IMR-90 (cell line): ENCODE data around the gene NLRC5. TPM values are rescaled to one million over a fixed set of nuclear protein-coding genes. Genes with fewer than 3 reads are reported as not detected.

ENCODE experiments used
- ATAC-seq: fragments of 200-7000 bp; cut with Tn5 transposase; 2 replicates; pipeline ENCODE4 v1.9.1; 2020; ENCODE audit warnings: low read depth, mild to moderate bottlenecking, moderate library complexity
- BruUV-seq: library from RNA; stranded (reverse); fragments of 400-500 nt; replicated peaks from 2 replicates; lab custom pipeline; 2021; lab: Mats Ljungman, UMichigan
- CTCF ChIA-PET: fragments of 300-600 bp; formaldehyde crosslinking; extraction: SDS; loops from one replicate; lab custom pipeline; 2021; ENCODE audit warnings: antibody characterized with exemption; lab: Yijun Ruan, JAX
- POLR2A ChIA-PET: fragments of 300-600 bp; sonication (Branson Sonifier 250); formaldehyde crosslinking; loops from one replicate; lab custom pipeline; 2022; ENCODE audit warnings: antibody characterized with exemption; ENCODE audit not compliant: unreplicated experiment; lab: Charles Lee
- DNase-seq: peaks from one replicate; pipeline ENCODE4 v3.0.0; 2013
- H2AFZ ChIP-seq: replicated peaks from 2 replicates; pipeline ENCODE3; 2013; ENCODE audit warnings: low read length, mild to moderate bottlenecking; ENCODE audit not compliant: poor library complexity
- H2AK5ac ChIP-seq: 2 replicates; pipeline ENCODE4 v1.6.1; 2013; ENCODE audit warnings: low read depth, low read length, inconsistent platforms
- H2AK9ac ChIP-seq: replicated peaks from 2 replicates; pipeline ENCODE3; 2013; ENCODE audit warnings: mild to moderate bottlenecking, low read depth, low read length, moderate library complexity; ENCODE audit not compliant: poor library complexity
- H2BK120ac ChIP-seq: 2 replicates; pipeline ENCODE4 v1.6.1; 2013; ENCODE audit warnings: low read depth, low read length, inconsistent platforms
- H2BK15ac ChIP-seq: 3 replicates; pipeline ENCODE4 v1.6.1; 2013; ENCODE audit warnings: low read depth, low read length, inconsistent platforms
- H2BK20ac ChIP-seq: 2 replicates; pipeline ENCODE4 v1.6.1; 2013; ENCODE audit warnings: low read depth, mild to moderate bottlenecking, inconsistent platforms, low read length, moderate library complexity
- H2BK5ac ChIP-seq: 2 replicates; pipeline ENCODE4 v1.6.1; 2013; ENCODE audit warnings: mild to moderate bottlenecking, low read depth, low read length, inconsistent platforms; ENCODE audit not compliant: poor library complexity, severe bottlenecking
- H3K14ac ChIP-seq: replicated peaks from 2 replicates; pipeline ENCODE4 v1.6.1; 2013; ENCODE audit warnings: low read depth, low read length, inconsistent platforms
- H3K18ac ChIP-seq: 2 replicates; pipeline ENCODE4 v1.6.1; 2013; ENCODE audit warnings: low read depth, low read length, control low read depth
- H3K23ac ChIP-seq: 2 replicates; pipeline ENCODE4 v1.6.1; 2013; ENCODE audit warnings: low read depth, low read length, inconsistent platforms
- H3K27ac ChIP-seq: 2 replicates; pipeline ENCODE4 v1.5.1; 2013; ENCODE audit warnings: mild to moderate bottlenecking, control low read depth, low read length; ENCODE audit not compliant: insufficient read depth
- H3K27me3 ChIP-seq: 2 replicates; pipeline ENCODE4 v1.6.1; 2013; ENCODE audit warnings: low read length; ENCODE audit not compliant: control insufficient read depth, insufficient read depth
- H3K36me3 ChIP-seq: 2 replicates; pipeline ENCODE4 v1.6.1; 2013; ENCODE audit warnings: low read length, mixed read lengths; ENCODE audit not compliant: control insufficient read depth, insufficient read depth
- H3K4ac ChIP-seq: 2 replicates; pipeline ENCODE4 v1.6.1; 2013; ENCODE audit warnings: low read depth, low read length, inconsistent platforms
- H3K4me1 ChIP-seq: 2 replicates; pipeline ENCODE4 v1.6.1; 2013; ENCODE audit warnings: low read length, mixed read lengths; ENCODE audit not compliant: control insufficient read depth, insufficient read depth
- H3K4me2 ChIP-seq: 2 replicates; pipeline ENCODE4 v1.6.1; 2013; ENCODE audit warnings: low read depth, mild to moderate bottlenecking, control low read depth, low read length, moderate library complexity
- H3K4me3 ChIP-seq: 2 replicates; pipeline ENCODE4 v1.5.1; 2013; ENCODE audit warnings: low read depth, mild to moderate bottlenecking, control low read depth, low read length, moderate library complexity; ENCODE audit not compliant: insufficient read depth
- H3K56ac ChIP-seq: 2 replicates; pipeline ENCODE4 v1.6.1; 2013; ENCODE audit warnings: low read length, inconsistent platforms; ENCODE audit not compliant: insufficient read depth; ENCODE audit errors: extremely low read depth
- H3K79me1 ChIP-seq, 2 experiments: 2 replicates each; pipeline ENCODE4 v1.6.1; 2013; ENCODE audit warnings: low read length in 2 of 2, inconsistent platforms in 1 of 2, low read depth in 1 of 2
- H3K9ac ChIP-seq: 2 replicates; pipeline ENCODE4 v1.6.1; 2013; ENCODE audit warnings: low read depth, low read length, control low read depth
- H3K9me1 ChIP-seq: 2 replicates; pipeline ENCODE4 v1.6.1; 2013; ENCODE audit warnings: low read length, inconsistent platforms; ENCODE audit not compliant: insufficient read depth
- H3K9me3 ChIP-seq: 2 replicates; pipeline ENCODE4 v1.6.1; 2013; ENCODE audit warnings: low read length; ENCODE audit not compliant: control insufficient read depth, insufficient read depth
- H4K20me1 ChIP-seq: 2 replicates; pipeline ENCODE4 v1.6.1; 2013; ENCODE audit warnings: low read length, inconsistent platforms; ENCODE audit not compliant: insufficient read depth
- H4K5ac ChIP-seq: 2 replicates; pipeline ENCODE4 v1.6.1; 2013; ENCODE audit warnings: mild to moderate bottlenecking, low read depth, low read length, control low read depth
- H4K8ac ChIP-seq, 2 experiments: 2 replicates each; pipeline ENCODE4 v1.6.1; 2013; ENCODE audit warnings: low read depth in 2 of 2, low read length in 2 of 2, control low read depth in 1 of 2, inconsistent platforms in 1 of 2
- H4K91ac ChIP-seq: 2 replicates; pipeline ENCODE4 v1.6.1; 2013; ENCODE audit warnings: low read depth, low read length, inconsistent platforms; ENCODE audit not compliant: insufficient read depth
- BHLHE40 ChIP-seq: fragments of 150-350 bp; IDR thresholded peaks from 2 replicates; pipeline ENCODE4 v1.6.1; 2016; ENCODE audit warnings: mild to moderate bottlenecking, low read depth, low read length
- CHD1 ChIP-seq: IDR thresholded peaks from 2 replicates; pipeline ENCODE4 v1.6.1; 2012; ENCODE audit warnings: low read depth, low read length, improper control_type of control experiment
- CTCF ChIP-seq: conservative IDR thresholded peaks from 2 replicates; pipeline ENCODE4 v1.5.1; 2012; ENCODE audit warnings: mild to moderate bottlenecking, low read depth, low read length, improper control_type of control experiment
- ELK1 ChIP-seq: fragments of 150-350 bp; IDR thresholded peaks from 2 replicates; pipeline ENCODE4 v1.6.1; 2016; ENCODE audit warnings: low read depth, mild to moderate bottlenecking, low read length, moderate library complexity, borderline replicate concordance
- FOS ChIP-seq: fragments of 150-350 bp; IDR thresholded peaks from 2 replicates; pipeline ENCODE4 v1.6.1; 2016; ENCODE audit warnings: low read depth, low read length
- MAFK ChIP-seq: IDR thresholded peaks from 2 replicates; pipeline ENCODE4 v1.6.1; 2012; ENCODE audit warnings: low read depth, low read length, improper control_type of control experiment
- MAZ ChIP-seq: IDR thresholded peaks from 2 replicates; pipeline ENCODE4 v1.6.1; 2012; ENCODE audit warnings: low read depth, mild to moderate bottlenecking, low read length, improper control_type of control experiment, moderate library complexity, borderline replicate concordance
- NFE2L2 ChIP-seq: fragments of 150-350 bp; IDR thresholded peaks from 2 replicates; pipeline ENCODE4 v1.6.1; 2016; ENCODE audit warnings: low read depth, mild to moderate bottlenecking, low read length
- POLR2A ChIP-seq: IDR thresholded peaks from 2 replicates; pipeline ENCODE4 v1.6.1; 2012; ENCODE audit warnings: mild to moderate bottlenecking, low read depth, low read length
- RCOR1 ChIP-seq: IDR thresholded peaks from 2 replicates; pipeline ENCODE4 v1.6.1; 2012; ENCODE audit warnings: mild to moderate bottlenecking, low read length, improper control_type of control experiment; ENCODE audit not compliant: insufficient replicate concordance
- RFX5 ChIP-seq: IDR thresholded peaks from 2 replicates; pipeline ENCODE4 v1.8.0; 2012; ENCODE audit warnings: low read depth, mild to moderate bottlenecking, low read length, moderate library complexity
- SMC3 ChIP-seq: fragments of 150-350 bp; IDR thresholded peaks from 2 replicates; pipeline ENCODE4 v1.6.1; 2016; ENCODE audit warnings: low read depth, mild to moderate bottlenecking, antibody characterized with exemption, low read length, moderate library complexity
- USF2 ChIP-seq: fragments of 150-350 bp; IDR thresholded peaks from 2 replicates; pipeline ENCODE4 v1.6.1; 2017; ENCODE audit warnings: mild to moderate bottlenecking, antibody characterized with exemption, low read length, low read depth
- WGBS, 2 experiments: methylation state at CpG; one replicate each; pipeline versions ENCODE4 v1.1.5 to v1.1.7; 2013; ENCODE audit warnings: missing lambda C conversion rate in 2 of 2; ENCODE audit not compliant: insufficient read length in 1 of 2; ENCODE audit errors: extremely low coverage in 2 of 2; 5-methylcytosine and 5-hydroxymethylcytosine counted together
- dilution Hi-C: fragments of 300-500 bp; cut with HindIII; formaldehyde crosslinking; loops from one replicate; pipeline ENCODE4 v1.14.3; 2018; ENCODE audit warnings: low sequenced_read_pairs; ENCODE audit not compliant: unreplicated experiment
- in situ Hi-C: fragments of 300-500 bp; cut with MboI; formaldehyde crosslinking; loops from 3 replicates; pipeline ENCODE4 v1.14.3; 2019; ENCODE audit warnings: low sequenced_read_pairs, inconsistent platforms, mixed read lengths
- intact Hi-C: fragments of 100-400 bp; cut with micrococcal nuclease; formaldehyde crosslinking; loops from 2 replicates; pipeline ENCODE4 v1.10.0; 2022
- polyA plus RNA-seq, 3 experiments: library from polyadenylated mRNA; depleted of rRNA; stranded (reverse); fragments of >200 nt; gene quantifications; 2 replicates each; pipeline ENCODE4 v1.2.3, GENCODE V29; 2012; ENCODE audit warnings: low replicate concordance in 1 of 3
- total RNA-seq: library from RNA; depleted of rRNA; stranded (reverse); fragments of >200 nt; gene quantifications from 2 replicates; pipeline ENCODE4 v1.2.3, GENCODE V29; 2012

The NLRC5 gene
- total and polyA plus RNA-seq, 2 of the 4 experiments (the other 2 are of a cell fraction): 9.1 to 14.9 TPM

- peaks cover 3% of the 10 kb centered on the region; the same call in 1 of the 2 replicates for H3K27me3 ChIP-seq
- H2AK5ac ChIP-seq: no peak overlapping the region
- H3K23ac ChIP-seq: no peak overlapping the region
- ATAC-seq (no peak), DNase-seq (no peak)
- no TSS peak for BruUV-seq
- no peak overlapping the region for H4K8ac ChIP-seq
- no peaks in the 10 kb centered on the region for H4K20me1 ChIP-seq
- H3K14ac ChIP-seq: no peak overlapping the region
- H2BK20ac ChIP-seq: no peak overlapping the region
- TF ChIP-seq CTCF (no peak), CHD1 (no peak), RFX5 (no peak), BHLHE40 (no peak), RCOR1 (no peak), MAFK (no peak), NFE2L2 (no peak), MAZ (no peak), POLR2A (no peak), ELK1 (no peak), USF2 (no peak), FOS (no peak), SMC3 (no peak)
- dilution Hi-C loops: no loop called here
- H2BK5ac ChIP-seq: no peak overlapping the region
- in situ Hi-C loops: loop anchor here (10.0 kb wide), 2 partner anchors 211 to 331 kb away; no protein-coding TSS in a partner anchor
- intact Hi-C loops: loop anchor here (1.0 to 5.0 kb wide), 4 partner anchors 85 to 334 kb away; partner anchors contain the start of gene ARL2BP
- H3K27ac ChIP-seq: no peak overlapping the region
- no peak overlapping the region for H3K4me2 ChIP-seq
- POLR2A ChIA-PET: no interaction called here
- peak overlapping the region; percentile 39 for H2AK9ac ChIP-seq
- no peak overlapping the region for H3K4me3 ChIP-seq
- no peaks in the 10 kb centered on the region for H3K9me1 ChIP-seq
- H3K4me1 ChIP-seq: no peaks in the 10 kb centered on the region
- H3K18ac ChIP-seq: no peak overlapping the region
- H3K36me3 ChIP-seq: peaks cover 3% of the 10 kb centered on the region
- H2BK120ac ChIP-seq: no peak overlapping the region
- H2BK15ac ChIP-seq: no peak overlapping the region
- no peak overlapping the region for H3K9ac ChIP-seq
- H4K5ac ChIP-seq: no peak overlapping the region
- no peak overlapping the region for H2AFZ ChIP-seq
- H3K9me3 ChIP-seq: no peaks in the 10 kb centered on the region
- no CpG with 5 or more reads among the region's 7 CpGs for WGBS, 2 experiments
- H3K56ac ChIP-seq: no peak overlapping the region
- CTCF ChIA-PET: interaction anchor here (1.0 to 1.3 kb wide), 5 partner anchors 8 to 141 kb away, joined by 3 to 7 read pairs (median 3); partner anchors contain the start of gene NLRC5
- H4K91ac ChIP-seq: no peak overlapping the region
- H3K4ac ChIP-seq: no peak overlapping the region
- H3K79me1 ChIP-seq: no peaks in the 10 kb centered on the region
Measured at GRCh38 chr16:57083485-57084126, 94.2 kb downstream of the NLRC5 start.
